A673 (cell line): ENCODE measurements around the gene GLDN.

Source experiments
- CTCF ChIP-seq: fragments of 300-800, 200-600 bp; sonication (generic); conservative IDR thresholded peaks from 2 replicates; pipeline ENCODE4 v1.5.1; 2017; ENCODE audit warnings: low read depth, mild to moderate bottlenecking, antibody characterized with exemption, low read length, moderate library complexity, mixed read lengths
- EZH2 ChIP-seq: fragments of 200-600 bp; sonication (generic); IDR thresholded peaks from 2 replicates; pipeline ENCODE4 v1.6.1; 2017; ENCODE audit warnings: borderline replicate concordance, low read depth, mild to moderate bottlenecking, mixed read lengths, antibody characterized with exemption, low read length; ENCODE audit not compliant: poor library complexity, severe bottlenecking

- TF ChIP-seq CTCF: peak; percentile 86
- TF ChIP-seq EZH2: no peak
Observed at GRCh38 chr15:51401872-51402517, 60.5 kb downstream of the GLDN start.
